Kidney epithelial cell (primary cell): ENCODE results near the gene TM7SF2. TPM values are rescaled to one million over a fixed set of nuclear protein-coding genes. Genes with fewer than 3 reads are reported as not detected.

Experiments used
- DNase-seq: peaks from one replicate; pipeline ENCODE4 v3.0.0-alpha.2; 2010; ENCODE audit warnings: low read depth
- H3K27me3 ChIP-seq: 2 replicates; pipeline ENCODE4 v1.6.0; 2011; ENCODE audit warnings: low read length; ENCODE audit not compliant: control insufficient read depth, insufficient read depth
- H3K36me3 ChIP-seq: 2 replicates; pipeline ENCODE4 v1.5.1; 2011; ENCODE audit warnings: low read length; ENCODE audit not compliant: control insufficient read depth, insufficient read depth
- H3K4me3 ChIP-seq: 2 replicates; pipeline ENCODE4 v1.5.1; 2011; ENCODE audit warnings: low read depth, mild to moderate bottlenecking, control low read depth, low read length
- total RNA-seq: library from RNA; depleted of rRNA; stranded (reverse); fragments of >200 nt; gene quantifications from 2 replicates; pipeline ENCODE4 v1.2.3, GENCODE V29; 2015
- TF ChIP-seq, protein P1 (sequence below): IDR thresholded peaks from 2 replicates; pipeline ENCODE4 v1.5.1; 2011; ENCODE audit warnings: mild to moderate bottlenecking, moderate library complexity, low read length, control low read depth, inconsistent platforms; ENCODE audit not compliant: insufficient read depth, poor library complexity, severe bottlenecking

TM7SF2 gene
- total RNA-seq, 1 donor from 2014 or later: 42.6 TPM

DNA sequence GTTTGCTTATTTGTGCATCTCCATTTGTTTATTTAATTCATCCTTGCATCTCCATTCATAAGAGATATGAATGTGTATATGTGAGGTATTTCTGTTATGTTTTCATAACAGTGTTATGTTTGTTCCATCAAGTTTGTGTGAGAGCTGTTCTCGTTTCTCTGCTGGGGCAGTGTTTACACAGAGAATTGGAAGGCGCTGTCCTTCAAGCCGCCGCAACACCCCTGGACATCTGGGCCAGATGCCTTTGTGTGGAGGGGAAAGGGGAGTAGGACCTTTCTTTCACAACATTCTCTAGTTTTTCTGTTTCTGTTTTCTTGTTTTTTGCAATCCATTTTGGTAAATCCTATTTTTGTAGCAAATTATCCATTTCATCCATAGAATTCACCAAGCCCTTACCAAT is 7.0 kb upstream of the TM7SF2 start:
- H3K4me3 ChIP-seq: no peak overlapping the region
- DNase-seq: no peak
- H3K36me3 ChIP-seq: peaks cover 3% of the 10 kb centered on the region
- H3K27me3 ChIP-seq: no peaks in the 10 kb centered on the region
- TF ChIP-seq, protein P1, sequence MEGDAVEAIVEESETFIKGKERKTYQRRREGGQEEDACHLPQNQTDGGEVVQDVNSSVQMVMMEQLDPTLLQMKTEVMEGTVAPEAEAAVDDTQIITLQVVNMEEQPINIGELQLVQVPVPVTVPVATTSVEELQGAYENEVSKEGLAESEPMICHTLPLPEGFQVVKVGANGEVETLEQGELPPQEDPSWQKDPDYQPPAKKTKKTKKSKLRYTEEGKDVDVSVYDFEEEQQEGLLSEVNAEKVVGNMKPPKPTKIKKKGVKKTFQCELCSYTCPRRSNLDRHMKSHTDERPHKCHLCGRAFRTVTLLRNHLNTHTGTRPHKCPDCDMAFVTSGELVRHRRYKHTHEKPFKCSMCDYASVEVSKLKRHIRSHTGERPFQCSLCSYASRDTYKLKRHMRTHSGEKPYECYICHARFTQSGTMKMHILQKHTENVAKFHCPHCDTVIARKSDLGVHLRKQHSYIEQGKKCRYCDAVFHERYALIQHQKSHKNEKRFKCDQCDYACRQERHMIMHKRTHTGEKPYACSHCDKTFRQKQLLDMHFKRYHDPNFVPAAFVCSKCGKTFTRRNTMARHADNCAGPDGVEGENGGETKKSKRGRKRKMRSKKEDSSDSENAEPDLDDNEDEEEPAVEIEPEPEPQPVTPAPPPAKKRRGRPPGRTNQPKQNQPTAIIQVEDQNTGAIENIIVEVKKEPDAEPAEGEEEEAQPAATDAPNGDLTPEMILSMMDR: no peak

DNA sequence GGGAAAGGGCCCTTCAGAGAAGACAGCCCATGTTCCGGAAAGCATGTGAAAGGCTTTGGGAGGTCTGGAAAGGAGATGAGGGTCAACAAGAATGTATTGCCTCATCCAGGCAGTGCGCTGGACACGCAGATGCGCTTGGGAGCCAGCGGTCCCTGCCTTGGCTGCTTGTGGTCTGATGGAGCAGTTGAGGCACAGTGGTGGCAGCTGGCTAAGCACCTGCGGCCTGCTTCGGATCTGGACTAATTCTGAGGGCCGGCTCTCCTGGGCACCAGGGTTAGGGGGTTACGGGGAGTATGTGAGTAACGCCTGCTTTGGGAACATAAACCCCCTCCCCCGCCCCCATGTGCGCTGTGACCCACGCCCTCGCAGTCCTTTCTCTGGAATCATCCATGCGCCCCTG is 4.6 kb upstream of the TM7SF2 start:
- no peak for DNase-seq
- TF ChIP-seq, protein P1: no peak
- Histone ChIP-seq H3K27me3 (no peaks in the 10 kb centered on the region), H3K36me3 (peaks cover 3% of the 10 kb centered on the region), H3K4me3 (no peak overlapping the region)

GRCh38 chr11:65107751-65108468 is 3.8 kb upstream of the TM7SF2 start:
- H3K36me3 ChIP-seq: peaks cover 3% of the 10 kb centered on the region
- TF ChIP-seq, protein P1: no peak
- H3K4me3 ChIP-seq: no peak overlapping the region
- no peak for DNase-seq
- H3K27me3 ChIP-seq: no peaks in the 10 kb centered on the region

GRCh38 chr11:65108469-65109123 is 3.1 kb upstream of the TM7SF2 start:
- Histone ChIP-seq H3K27me3 (no peaks in the 10 kb centered on the region), H3K36me3 (peaks cover 2% of the 10 kb centered on the region), H3K4me3 (no peak overlapping the region)
- no peak for DNase-seq
- TF ChIP-seq, protein P1: no peak

DNA sequence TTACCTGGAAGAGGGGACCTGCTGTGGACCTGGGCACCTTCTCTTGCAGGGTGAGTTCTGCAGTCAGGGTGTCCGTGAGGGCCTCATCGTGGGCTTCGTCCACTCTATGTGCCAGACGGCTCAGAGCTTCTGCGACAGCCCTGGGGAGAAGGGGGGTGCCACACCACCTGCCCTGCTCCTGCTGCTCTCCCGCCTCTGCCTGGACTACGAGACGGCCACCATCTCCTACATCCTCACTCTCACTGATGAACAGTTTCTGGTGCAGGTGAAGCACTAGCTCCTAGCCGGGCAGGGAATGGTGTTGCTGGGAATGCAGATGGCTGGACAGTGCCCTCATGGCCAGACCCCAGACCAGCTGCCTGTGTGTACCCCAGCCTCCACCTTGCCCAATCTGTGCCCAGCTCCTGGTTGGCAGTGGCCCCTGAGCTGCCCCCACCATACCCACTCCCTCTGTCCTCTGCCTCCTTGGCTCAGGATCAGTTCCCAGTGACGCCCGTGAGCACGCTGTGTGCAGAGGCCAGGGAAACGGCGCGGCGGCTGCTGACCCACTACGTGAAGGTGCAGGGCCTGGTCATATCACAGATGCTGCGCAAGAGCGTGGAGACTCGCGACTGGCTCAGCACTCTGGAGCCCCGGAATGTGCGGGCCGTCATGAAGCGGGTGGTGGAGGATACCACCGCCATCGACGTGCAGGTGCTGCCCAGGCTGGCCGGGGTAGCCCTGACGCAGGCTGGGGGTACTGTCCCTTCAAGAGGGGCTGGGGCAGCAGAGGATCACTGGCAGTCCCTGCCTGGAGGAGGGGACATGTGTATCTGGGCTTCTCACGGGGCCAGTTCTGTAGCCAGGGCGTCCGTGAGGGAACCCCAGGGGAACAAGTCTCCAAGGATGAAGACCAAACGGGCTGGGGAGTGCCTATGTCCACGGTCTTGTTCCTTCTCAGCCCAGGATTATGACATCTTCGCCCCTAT is 2.2 kb upstream of the TM7SF2 start:
- Histone ChIP-seq H3K36me3 (peaks cover 2% of the 10 kb centered on the region), H3K27me3 (no peaks in the 10 kb centered on the region), H3K4me3 (no peak overlapping the region)
- TF ChIP-seq, protein P1: no peak
- DNase-seq: no peak
